SW480 (cell line): ENCODE results near the gene AWAT1.
"Not testable (repeated sequence)": the region's sequence is repeated elsewhere in the genome, so short reads cannot be mapped to it uniquely, and the experiment has no call there.

ENCODE experiments used
- DNase-seq: peaks from one replicate; pipeline ENCODE4 v3.0.0-alpha.2; 2016; ENCODE audit warnings: low spot score

AWAT1 gene

GRCh38 chrX:70234355-70234754, at the start of gene AWAT1:
AWAT1 (plus strand) TSS chrX:70234655; CDS start chrX:70234696, 41 bp downstream.
- DNase-seq: no peak

DNA sequence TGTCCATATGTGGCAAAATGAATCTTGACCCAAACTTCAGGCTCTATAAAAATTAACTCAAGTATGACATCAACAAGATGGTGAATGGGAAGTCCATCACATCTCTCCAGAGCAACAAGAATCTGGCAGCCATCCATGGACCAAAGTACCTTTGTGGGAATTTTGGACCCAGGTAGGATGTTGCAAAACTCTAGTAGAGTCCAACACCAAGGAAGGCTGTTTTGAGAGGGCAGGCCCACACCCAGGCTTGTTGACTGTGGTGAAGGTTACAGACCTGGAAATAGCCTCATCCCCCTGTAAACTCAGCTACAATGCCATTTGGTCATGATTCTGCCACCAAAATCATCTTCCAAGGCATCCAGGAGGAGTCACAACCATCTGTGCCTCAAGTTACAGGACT, 44.2 kb upstream of the AWAT1 start:
- no peak for DNase-seq

DNA sequence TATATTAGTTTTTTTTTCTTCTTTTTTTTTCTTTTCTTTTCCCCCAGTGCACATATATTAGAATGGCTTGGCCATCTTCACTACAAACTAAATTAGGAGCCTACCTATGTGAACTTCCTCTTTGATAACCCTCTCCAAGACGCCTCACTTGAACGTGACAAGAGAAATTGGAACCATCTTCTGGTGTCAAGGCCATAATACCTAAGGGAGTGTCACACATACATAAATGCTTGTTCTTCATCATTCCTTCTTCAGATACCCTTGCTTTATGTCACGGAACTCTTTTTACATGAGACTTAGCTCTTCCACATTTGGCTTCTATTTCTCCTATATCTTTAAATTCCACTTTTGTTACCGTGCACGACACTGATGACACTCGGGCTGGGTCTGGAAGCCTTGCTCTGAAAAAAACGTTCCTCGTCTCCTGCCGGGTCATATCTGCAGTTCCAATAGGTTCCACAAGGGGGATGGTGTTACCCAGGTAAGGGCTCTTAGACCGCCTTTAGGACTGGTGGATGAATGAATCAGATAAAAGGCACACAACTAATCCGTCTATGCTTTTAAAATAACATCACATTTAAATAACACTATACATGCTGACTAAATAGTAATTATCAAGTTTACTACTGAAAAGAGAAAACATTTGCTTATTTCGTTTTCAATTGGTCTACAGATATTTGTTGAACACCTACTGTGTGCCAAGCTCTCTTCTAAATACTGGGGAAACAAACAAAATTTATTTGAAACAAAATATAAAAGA, 37.3 kb upstream of the AWAT1 start:
- DNase-seq: peak; percentile 65

GRCh38 chrX:70201732-70202131, 32.7 kb upstream of the AWAT1 start:
- no peak for DNase-seq

GRCh38 chrX:70208479-70208878, 26.0 kb upstream of the AWAT1 start:
- DNase-seq: no peak

GRCh38 chrX:70209570-70209969, 24.9 kb upstream of the AWAT1 start:
- DNase-seq: not testable (repeated sequence)

DNA sequence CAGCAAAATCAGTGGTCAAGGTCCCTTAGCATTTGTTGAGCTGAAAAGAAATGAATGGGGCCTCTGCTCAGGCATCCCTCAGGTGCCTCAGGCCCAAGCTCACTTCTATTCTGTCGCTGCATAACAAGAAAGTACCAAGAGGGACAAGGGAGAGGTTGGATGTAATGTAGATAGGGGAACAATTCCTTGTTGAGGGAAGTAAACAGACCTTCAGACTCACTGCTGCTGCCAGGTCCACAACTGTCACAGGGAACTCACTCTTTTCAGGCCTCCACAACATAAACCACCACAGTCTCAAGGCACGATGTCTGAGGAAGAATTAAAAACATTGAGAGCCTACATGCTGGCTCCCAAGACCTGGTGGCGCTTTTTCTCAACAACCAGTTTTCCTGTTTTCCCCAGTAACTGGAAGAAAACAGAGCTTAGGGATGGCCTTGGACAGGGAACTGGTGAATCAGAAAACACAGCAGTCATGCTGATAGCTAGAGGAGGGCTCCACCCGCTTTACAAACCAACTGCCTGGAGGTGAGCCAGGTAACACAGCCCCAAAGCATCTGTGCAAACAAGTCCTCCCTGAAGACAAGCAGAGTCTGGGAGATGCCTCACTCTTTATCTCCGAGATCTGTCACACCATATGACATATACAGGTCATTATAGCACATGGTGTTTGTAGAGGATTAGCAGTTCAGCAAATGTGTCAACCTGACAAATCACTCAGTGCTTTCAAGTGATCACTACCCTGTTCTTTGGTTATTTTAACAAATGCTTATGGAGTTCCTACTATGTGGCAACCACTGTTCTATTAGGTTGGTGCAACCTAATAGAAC, 14.3 kb upstream of the AWAT1 start:
- peak; percentile 20 for DNase-seq

DNA sequence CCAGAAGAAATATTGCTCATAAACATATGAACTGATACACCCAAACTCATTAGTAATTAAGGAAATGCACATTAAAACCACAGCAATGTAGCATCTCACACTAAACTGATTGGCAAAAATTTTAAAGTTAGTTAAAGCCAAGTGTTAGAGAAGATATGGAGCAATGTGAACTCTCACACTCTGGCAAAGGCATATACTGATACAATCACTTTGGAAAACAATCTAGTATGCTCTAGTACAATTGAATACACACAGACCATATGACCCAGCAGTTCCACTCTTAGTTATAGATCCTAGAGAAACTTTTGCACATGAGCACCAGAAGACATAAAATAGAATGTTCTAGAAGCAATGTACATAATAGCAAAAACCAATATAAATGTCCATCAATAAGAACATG, 8.4 kb upstream of the AWAT1 start:
- no peak for DNase-seq

GRCh38 chrX:70226687-70227086, 7.8 kb upstream of the AWAT1 start:
- no peak for DNase-seq

DNA sequence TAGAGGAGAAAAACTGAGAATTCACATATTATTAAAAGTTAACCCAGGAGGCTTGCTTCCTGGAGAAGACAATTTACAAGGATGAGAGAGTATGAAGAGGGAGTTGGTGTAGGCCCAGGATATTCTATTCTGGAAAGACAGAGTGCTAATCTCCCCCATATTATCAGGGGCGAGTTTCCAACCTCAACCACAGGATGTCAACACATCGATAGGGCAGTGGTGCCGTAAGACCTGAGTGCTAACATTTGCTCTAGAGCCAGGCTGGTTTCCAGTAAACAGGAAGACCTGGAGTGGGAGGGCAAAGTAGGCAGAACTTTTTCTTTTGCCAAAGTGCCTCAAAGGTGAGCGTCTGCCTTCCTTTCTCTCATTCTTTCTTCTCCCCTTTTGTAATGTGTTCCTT, 2.8 kb upstream of the AWAT1 start:
- DNase-seq: no peak

DNA sequence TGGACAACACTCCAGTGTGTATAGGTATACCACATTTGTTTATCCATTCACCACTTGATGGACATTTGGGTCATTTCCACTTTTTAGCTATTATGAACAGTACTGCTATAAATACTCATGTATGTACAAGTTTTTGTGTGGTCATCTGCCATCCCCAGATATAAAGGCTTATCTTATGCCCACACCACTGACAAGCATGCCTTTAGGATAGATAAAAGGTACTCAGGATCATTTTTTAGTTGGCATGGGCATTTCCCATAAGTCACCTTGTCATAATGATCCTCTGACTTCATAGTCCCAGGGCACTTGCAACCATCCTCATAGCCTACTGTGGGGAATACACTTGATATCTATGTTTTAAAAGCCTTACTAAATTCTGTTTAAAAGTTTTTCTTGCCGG, 6.3 kb downstream of the AWAT1 start:
- no peak for DNase-seq

GRCh38 chrX:70241501-70241900, 7.0 kb downstream of the AWAT1 start:
- DNase-seq: no peak

GRCh38 chrX:70243601-70244000, 9.1 kb downstream of the AWAT1 start:
- DNase-seq: not testable (repeated sequence)

DNA sequence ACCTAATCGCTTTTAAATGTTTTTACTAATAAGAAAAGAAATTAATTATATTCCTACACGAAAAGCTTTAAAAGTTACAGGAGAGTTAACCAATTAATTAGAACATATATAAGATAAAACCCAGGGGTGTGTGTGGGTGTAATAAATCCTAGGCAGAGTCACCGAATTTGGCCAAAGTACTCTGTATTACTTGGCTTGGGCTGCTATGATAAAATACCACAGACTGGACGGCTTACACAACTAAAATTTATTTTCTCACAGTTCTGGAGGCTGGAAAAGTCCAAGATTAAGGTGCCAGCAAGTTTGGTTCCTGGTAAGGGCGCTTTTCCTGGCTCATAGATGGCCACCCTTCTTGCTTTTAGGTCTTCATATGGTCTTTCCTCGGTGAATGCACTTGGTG, 10.4 kb downstream of the AWAT1 start:
- no peak for DNase-seq

- no peak for DNase-seq
Measured at GRCh38 chrX:70247252-70247651, 12.8 kb downstream of the AWAT1 start.

DNA sequence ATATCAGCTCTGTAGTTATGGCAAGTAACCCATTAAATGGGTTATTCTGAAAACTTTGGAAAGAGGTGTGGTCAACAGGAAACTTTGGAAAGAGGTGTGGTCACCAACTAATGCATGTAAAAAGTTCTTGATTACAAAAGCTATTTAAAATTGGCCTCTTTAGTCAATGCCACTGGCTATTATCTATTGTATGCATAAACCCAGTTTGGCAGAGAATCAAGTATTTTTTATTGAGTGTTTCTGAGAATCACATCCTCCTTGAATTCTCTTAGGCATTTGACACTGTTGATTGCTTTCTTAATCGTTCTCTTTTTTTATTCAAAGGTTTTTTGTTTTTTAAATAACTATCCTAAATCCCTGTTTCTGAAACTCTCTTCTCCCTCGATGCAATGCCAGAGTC, 18.0 kb downstream of the AWAT1 start:
- DNase-seq: no peak

DNA sequence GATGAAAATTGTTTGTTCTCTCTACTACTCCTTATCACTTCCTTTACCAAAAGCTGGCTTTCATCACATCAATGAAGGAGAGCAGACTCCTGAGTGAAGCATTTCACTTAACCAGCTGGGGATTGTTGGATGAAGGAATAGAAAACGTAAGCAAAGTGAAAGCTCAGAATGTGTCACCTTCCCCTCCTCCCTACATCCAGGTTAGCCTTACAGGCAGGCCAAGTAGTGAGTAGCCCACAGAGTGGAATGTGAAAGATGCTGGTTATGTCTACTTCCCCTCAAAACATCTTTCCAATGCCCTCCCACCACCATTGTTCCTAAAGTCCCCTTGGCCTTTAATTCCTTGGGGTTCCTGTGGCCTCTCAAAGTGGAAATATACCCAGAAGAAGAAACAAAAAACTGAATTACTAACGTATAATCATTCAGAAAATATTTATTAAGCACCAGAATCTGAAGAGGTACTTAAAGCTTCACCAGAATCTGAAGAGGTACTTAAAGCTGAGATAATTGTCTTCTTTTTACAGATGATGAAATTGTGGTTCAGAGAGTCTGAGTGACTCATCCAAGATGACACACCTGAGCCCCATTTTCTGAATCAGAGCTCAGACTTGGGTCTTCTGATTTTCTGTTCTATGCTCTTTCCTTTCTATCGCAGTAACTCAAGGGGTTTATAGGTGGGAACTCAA, 19.1 kb downstream of the AWAT1 start:
- peak; percentile 50 for DNase-seq

DNA sequence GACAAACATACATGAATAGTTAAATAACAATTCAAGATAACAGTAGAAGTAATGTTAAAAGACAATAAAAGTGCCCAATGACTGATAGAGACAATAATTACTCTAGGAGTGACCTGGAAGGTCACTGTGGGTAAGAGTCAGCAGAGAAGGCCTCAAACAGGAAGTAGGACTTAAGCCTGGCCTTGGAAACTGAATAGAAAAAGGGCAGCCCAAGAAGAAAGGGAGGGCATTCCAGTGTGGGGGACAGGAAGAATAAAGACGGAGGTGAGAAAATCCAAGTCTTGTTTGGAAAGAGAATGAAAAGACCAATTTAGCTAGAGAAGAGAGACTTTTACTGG, 19.6 kb downstream of the AWAT1 start:
- peak; percentile 33 for DNase-seq

- no peak for DNase-seq
Measured at GRCh38 chrX:70254909-70255308, 20.5 kb downstream of the AWAT1 start.

- no peak for DNase-seq
Measured at GRCh38 chrX:70255452-70255851, 21.0 kb downstream of the AWAT1 start.

GRCh38 chrX:70257423-70258288, 23.2 kb downstream of the AWAT1 start:
- DNase-seq: no peak

- no peak for DNase-seq
Measured at GRCh38 chrX:70260104-70260503, 25.6 kb downstream of the AWAT1 start, which contains the start of gene P2RY4. P2RY4 (minus strand) TSS chrX:70260204; CDS start chrX:70259624, 580 bp downstream.
